Ishikawa (cell line): ENCODE data around the gene KRTAP6-2.

ENCODE experiments used
- CEBPB ChIP-seq: IDR thresholded peaks from 2 replicates; pipeline ENCODE4 v1.6.1; 2012
- CREB1 ChIP-seq: IDR thresholded peaks from 2 replicates; pipeline ENCODE4 v1.6.1; 2012; ENCODE audit warnings: low read depth
- EGR1 ChIP-seq: IDR thresholded peaks from 2 replicates; pipeline ENCODE4 v1.6.1; 2012
- EP300 ChIP-seq: IDR thresholded peaks from 2 replicates; pipeline ENCODE4 v1.6.1; 2012; ENCODE audit warnings: borderline replicate concordance
- FOXM1 ChIP-seq: IDR thresholded peaks from 2 replicates; pipeline ENCODE4 v1.6.1; 2012; ENCODE audit warnings: low read depth, borderline replicate concordance
- MAX ChIP-seq: IDR thresholded peaks from 2 replicates; pipeline ENCODE4 v1.6.1; 2012
- NFIC ChIP-seq: IDR thresholded peaks from 2 replicates; pipeline ENCODE4 v1.6.1; 2012
- RAD21 ChIP-seq: IDR thresholded peaks from 2 replicates; pipeline ENCODE4 v1.6.1; 2012; ENCODE audit warnings: low read depth
- TAF1 ChIP-seq: IDR thresholded peaks from 2 replicates; pipeline ENCODE4 v1.6.1; 2012; ENCODE audit warnings: low read depth, mild to moderate bottlenecking
- TCF12 ChIP-seq: IDR thresholded peaks from 2 replicates; pipeline ENCODE4 v1.6.1; 2012; ENCODE audit warnings: low read depth
- TEAD4 ChIP-seq: IDR thresholded peaks from 2 replicates; pipeline ENCODE4 v1.6.1; 2012
- USF1 ChIP-seq: IDR thresholded peaks from 2 replicates; pipeline ENCODE4 v1.6.1; 2012
- YY1 ChIP-seq: IDR thresholded peaks from 2 replicates; pipeline ENCODE4 v1.6.1; 2012; ENCODE audit warnings: low read depth
- ZBTB7A ChIP-seq: IDR thresholded peaks from 2 replicates; pipeline ENCODE4 v1.6.1; 2012; ENCODE audit warnings: low read depth
- TF ChIP-seq, protein P1 (sequence below): IDR thresholded peaks from 2 replicates; pipeline ENCODE4 v1.6.1; 2012; ENCODE audit warnings: low read depth, mild to moderate bottlenecking

The KRTAP6-2 gene

GRCh38 chr21:30577766-30578165, 20.9 kb downstream of the KRTAP6-2 start:
- TF ChIP-seq TCF12 (no peak), RAD21 (no peak), EGR1 (no peak), FOXM1 (no peak), CEBPB (no peak), CREB1 (no peak), NFIC (no peak), MAX (no peak), EP300 (no peak), ZBTB7A (no peak), YY1 (no peak), TAF1 (no peak), TEAD4 (no peak), USF1 (no peak)
- TF ChIP-seq, protein P1, sequence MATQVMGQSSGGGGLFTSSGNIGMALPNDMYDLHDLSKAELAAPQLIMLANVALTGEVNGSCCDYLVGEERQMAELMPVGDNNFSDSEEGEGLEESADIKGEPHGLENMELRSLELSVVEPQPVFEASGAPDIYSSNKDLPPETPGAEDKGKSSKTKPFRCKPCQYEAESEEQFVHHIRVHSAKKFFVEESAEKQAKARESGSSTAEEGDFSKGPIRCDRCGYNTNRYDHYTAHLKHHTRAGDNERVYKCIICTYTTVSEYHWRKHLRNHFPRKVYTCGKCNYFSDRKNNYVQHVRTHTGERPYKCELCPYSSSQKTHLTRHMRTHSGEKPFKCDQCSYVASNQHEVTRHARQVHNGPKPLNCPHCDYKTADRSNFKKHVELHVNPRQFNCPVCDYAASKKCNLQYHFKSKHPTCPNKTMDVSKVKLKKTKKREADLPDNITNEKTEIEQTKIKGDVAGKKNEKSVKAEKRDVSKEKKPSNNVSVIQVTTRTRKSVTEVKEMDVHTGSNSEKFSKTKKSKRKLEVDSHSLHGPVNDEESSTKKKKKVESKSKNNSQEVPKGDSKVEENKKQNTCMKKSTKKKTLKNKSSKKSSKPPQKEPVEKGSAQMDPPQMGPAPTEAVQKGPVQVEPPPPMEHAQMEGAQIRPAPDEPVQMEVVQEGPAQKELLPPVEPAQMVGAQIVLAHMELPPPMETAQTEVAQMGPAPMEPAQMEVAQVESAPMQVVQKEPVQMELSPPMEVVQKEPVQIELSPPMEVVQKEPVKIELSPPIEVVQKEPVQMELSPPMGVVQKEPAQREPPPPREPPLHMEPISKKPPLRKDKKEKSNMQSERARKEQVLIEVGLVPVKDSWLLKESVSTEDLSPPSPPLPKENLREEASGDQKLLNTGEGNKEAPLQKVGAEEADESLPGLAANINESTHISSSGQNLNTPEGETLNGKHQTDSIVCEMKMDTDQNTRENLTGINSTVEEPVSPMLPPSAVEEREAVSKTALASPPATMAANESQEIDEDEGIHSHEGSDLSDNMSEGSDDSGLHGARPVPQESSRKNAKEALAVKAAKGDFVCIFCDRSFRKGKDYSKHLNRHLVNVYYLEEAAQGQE, result no peak

DNA sequence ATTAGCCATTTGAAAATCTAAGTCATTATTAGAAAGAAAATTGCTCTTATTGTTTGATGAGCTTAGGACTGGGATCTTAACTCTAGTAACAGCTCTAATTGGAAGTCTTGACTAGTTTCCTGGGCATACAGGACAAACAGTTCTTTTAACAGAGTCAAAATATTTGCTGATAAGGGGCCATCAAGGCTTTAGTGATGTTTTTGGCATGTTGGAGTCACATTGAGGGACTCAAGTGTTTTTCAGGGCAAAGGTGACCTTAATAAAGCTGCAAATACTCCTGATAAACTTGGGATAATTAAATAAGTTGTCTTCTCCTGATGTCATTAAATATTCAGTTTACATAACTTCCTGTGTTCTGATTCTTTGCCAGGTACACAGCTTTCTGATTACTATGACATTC, 31.1 kb downstream of the KRTAP6-2 start:
- TF ChIP-seq ZBTB7A (no peak), EGR1 (no peak), YY1 (no peak), MAX (no peak), CREB1 (no peak), NFIC (no peak), RAD21 (no peak), CEBPB (no peak), TEAD4 (no peak), FOXM1 (no peak), EP300 (no peak), USF1 (no peak), TAF1 (no peak)
- TF ChIP-seq, protein P1, result no peak

DNA sequence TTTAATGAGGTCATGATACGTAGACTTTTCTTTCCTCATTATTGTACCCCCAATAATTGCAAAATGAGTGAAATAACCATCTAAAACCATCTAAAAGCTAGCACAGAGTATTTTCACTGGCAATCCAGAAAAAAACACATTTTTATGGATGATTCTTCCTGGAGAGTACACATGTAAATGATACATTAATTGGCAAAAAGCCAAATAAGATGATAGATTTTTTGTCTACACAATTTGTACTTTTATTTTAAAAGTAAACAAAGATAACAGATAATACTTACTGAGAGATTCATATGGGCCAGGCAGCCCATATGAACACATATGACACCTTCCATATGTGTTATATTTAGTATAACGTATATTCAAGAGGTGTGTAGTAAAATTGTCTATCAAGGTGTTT, 35.1 kb downstream of the KRTAP6-2 start:
- no peak for TF ChIP-seq TEAD4

DNA sequence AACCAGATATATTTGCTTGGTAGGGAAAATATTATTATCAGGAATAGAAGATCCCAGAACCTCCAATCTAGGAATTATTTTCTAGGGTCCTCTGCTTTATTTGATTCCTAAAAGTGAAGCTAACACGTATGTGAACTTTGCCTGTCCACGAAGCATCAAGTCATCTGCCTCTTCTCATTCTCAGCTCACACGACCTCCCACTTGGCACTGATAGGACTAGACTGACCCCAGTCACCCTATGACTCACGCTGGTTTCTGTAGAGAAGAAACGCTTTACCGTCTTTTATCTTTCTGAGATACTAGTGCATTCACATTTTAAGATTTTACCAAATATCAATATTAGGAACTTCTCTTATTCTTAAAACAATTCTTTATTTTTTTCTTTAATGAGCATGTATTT, 35.6 kb downstream of the KRTAP6-2 start:
- no peak for TF ChIP-seq YY1
- no peak for TF ChIP-seq CREB1
- TF ChIP-seq CEBPB, result no peak
- no peak for TF ChIP-seq NFIC
- TF ChIP-seq TCF12, result no peak
- TF ChIP-seq, protein P1, result no peak
- no peak for TF ChIP-seq ZBTB7A

- TF ChIP-seq RAD21 (no peak), TEAD4 (no peak)
Measured at GRCh38 chr21:30561957-30562356, 36.7 kb downstream of the KRTAP6-2 start.
